K562 (cell line): ENCODE results near the gene APBB2. TPM values are rescaled to one million over a fixed set of nuclear protein-coding genes. Genes with fewer than 3 reads are reported as not detected.

Source experiments
- ATAC-seq: fragments of 200-7000 bp; cut with Tn5 transposase; 3 replicates; pipeline ENCODE4 v1.9.1; 2020; ENCODE audit warnings: moderate library complexity
- BruUV-seq: library from RNA; stranded (reverse); fragments of 400-500 nt; replicated peaks from 2 replicates; lab custom pipeline; 2021; lab: Mats Ljungman, UMichigan
- CTCF ChIA-PET: fragments of 300-600 bp; formaldehyde crosslinking; extraction: SDS; loops from one replicate; lab custom pipeline; 2021; ENCODE audit warnings: low intra/inter-chr PET ratio; lab: Yijun Ruan, JAX
- POLR2A ChIA-PET: fragments of 300-600, 350-650 bp; sonication (Branson Sonifier 250); formaldehyde crosslinking; extraction: SDS; loops from one replicate; lab custom pipeline; 2021; ENCODE audit warnings: antibody characterized with exemption, inconsistent platforms; lab: Yijun Ruan, JAX
- DNase-seq, 4 experiments: peaks; one replicate each; pipeline versions ENCODE4 v3.0.0 to v3.0.0-alpha.2; 2011 to 2018; ENCODE audit warnings: low spot score in 3 of 4, mixed read lengths in 3 of 4; ENCODE audit errors: extremely low read depth in 1 of 4
- FAIRE-seq: peaks from 2 replicates; lab custom pipeline; 2011; peaks lifted over from hg19 to GRCh38; lab: Jason Lieb, UNC
- H2AFZ ChIP-seq: 2 replicates; pipeline ENCODE4 v1.6.0; 2011; ENCODE audit warnings: low read depth, low read length, control low read depth, inconsistent platforms
- H3K27ac ChIP-seq: fragments of 200-600 bp; 3 replicates; pipeline ENCODE4 v1.8.0; 2011; ENCODE audit warnings: low read depth, mild to moderate bottlenecking, control low read depth, inconsistent platforms, low read length, moderate library complexity, mixed read lengths; ENCODE audit errors: extremely low read depth
- H3K27me3 ChIP-seq, 2 experiments: fragments of 300-600 bp in 1 of 2; 2 replicates in 1 of 2; 3 replicates in 1 of 2; pipeline versions ENCODE4 v1.6.0 to v1.8.0; 2011; ENCODE audit warnings: inconsistent platforms in 2 of 2, low read length in 2 of 2, mild to moderate bottlenecking in 1 of 2, mixed read lengths in 1 of 2, moderate library complexity in 1 of 2; ENCODE audit not compliant: control insufficient read depth in 2 of 2, insufficient read depth in 2 of 2
- H3K36me3 ChIP-seq: fragments of 300-600 bp; 3 replicates; pipeline ENCODE4 v1.8.0; 2011; ENCODE audit warnings: mild to moderate bottlenecking, low read length, inconsistent platforms; ENCODE audit not compliant: control insufficient read depth, insufficient read depth
- H3K4me1 ChIP-seq, 2 experiments: fragments of 200-600 bp in 1 of 2; replicated peaks in 1 of 2; 2 replicates in 1 of 2; 3 replicates in 1 of 2; pipeline versions ENCODE4 v1.5.1 to v1.8.0; 2011; ENCODE audit warnings: inconsistent platforms in 2 of 2, low read length in 2 of 2, mild to moderate bottlenecking in 1 of 2, mixed read lengths in 1 of 2, moderate library complexity in 1 of 2; ENCODE audit not compliant: control insufficient read depth in 2 of 2, insufficient read depth in 2 of 2
- H3K4me2 ChIP-seq: 2 replicates; pipeline ENCODE4 v1.6.1; 2011; ENCODE audit warnings: low read length, control low read depth, inconsistent platforms, mixed read lengths; ENCODE audit not compliant: insufficient read depth
- H3K4me3 ChIP-seq: fragments of 200-600 bp; sonication (generic), shearing (Covaris generic); 2 replicates; pipeline ENCODE4 v1.5.1; 2016; ENCODE audit warnings: control low read depth, inconsistent platforms
- H3K79me2 ChIP-seq: fragments of 200-600 bp; 3 replicates; pipeline ENCODE4 v1.8.0; 2011; ENCODE audit warnings: low read length, inconsistent platforms; ENCODE audit not compliant: control insufficient read depth, insufficient read depth
- H3K9ac ChIP-seq, 2 experiments: 2 replicates each; pipeline versions ENCODE4 v1.6.0 to v1.6.1; 2011; ENCODE audit warnings: low read depth in 2 of 2, low read length in 2 of 2, control low read depth in 1 of 2, inconsistent platforms in 1 of 2, mild to moderate bottlenecking in 1 of 2, mixed read lengths in 1 of 2; ENCODE audit not compliant: insufficient read depth in 1 of 2
- H3K9me1 ChIP-seq: one replicate; pipeline ENCODE4 v1.6.0; 2011; ENCODE audit warnings: inconsistent platforms, mild to moderate bottlenecking, low read length, moderate library complexity; ENCODE audit not compliant: control insufficient read depth, insufficient read depth
- H3K9me3 ChIP-seq: replicated peaks from 2 replicates; pipeline ENCODE4 v1.5.1; 2011; ENCODE audit warnings: low read depth, low read length, inconsistent platforms; ENCODE audit not compliant: control insufficient read depth, insufficient read depth
- H4K20me1 ChIP-seq: replicated peaks from 2 replicates; pipeline ENCODE4 v1.6.1; 2011; ENCODE audit warnings: low read length, inconsistent platforms, mixed read lengths; ENCODE audit not compliant: control insufficient read depth, insufficient read depth
- ADNP ChIP-seq: fragments of 200-800 bp; sonication (Bioruptor generic); IDR thresholded peaks from 2 replicates; pipeline ENCODE4 v1.6.1; 2016; ENCODE audit warnings: missing genetic modification characterization, missing compliant biosample characterization
- BMI1 ChIP-seq: fragments of 150-350 bp; IDR thresholded peaks from 2 replicates; pipeline ENCODE4 v1.6.1; 2014; ENCODE audit warnings: low read length
- DEAF1 ChIP-seq: fragments of 450-650 bp; formaldehyde crosslinking; IDR thresholded peaks from 2 replicates; pipeline ENCODE4 v1.4.0; 2020; ENCODE audit warnings: mild to moderate bottlenecking, moderate library complexity
- HMG20B ChIP-seq: fragments of 250-450 bp; sonication (Bioruptor Pico); IDR thresholded peaks from 2 replicates; pipeline ENCODE4 v1.5.0; 2021; ENCODE audit warnings: mild to moderate bottlenecking
- HNRNPK ChIP-seq: fragments of 200-400 bp; formaldehyde crosslinking; IDR thresholded peaks from one replicate; pipeline ENCODE4 v1.6.1; 2018; ENCODE audit warnings: mild to moderate bottlenecking, low read depth, low read length; ENCODE audit not compliant: poor library complexity, severe bottlenecking
- JUN ChIP-seq, 2 experiments: sonication (generic) in 1 of 2; formaldehyde crosslinking in 1 of 2; IDR thresholded peaks; 2 replicates each; pipeline versions ENCODE4 v1.6.1 to v1.8.0; 2012 to 2022; ENCODE audit warnings: borderline replicate concordance in 2 of 2, mild to moderate bottlenecking in 2 of 2, improper control_type of control experiment in 1 of 2, low read depth in 1 of 2, low read length in 1 of 2, missing genetic modification reagents in 1 of 2
- JUND ChIP-seq, 2 experiments: IDR thresholded peaks; 2 replicates in 1 of 2; 3 replicates in 1 of 2; pipeline ENCODE4 v1.6.1; 2011; ENCODE audit warnings: borderline replicate concordance in 2 of 2, low read depth in 2 of 2, low read length in 2 of 2, improper control_type of control experiment in 1 of 2, missing biosample characterization in 1 of 2, missing genetic modification characterization in 1 of 2, missing genetic modification reagents in 1 of 2
- KAT7 ChIP-seq: sonication (generic); formaldehyde crosslinking; IDR thresholded peaks from 2 replicates; pipeline ENCODE4 v1.8.0; 2022; ENCODE audit warnings: missing genetic modification reagents, mild to moderate bottlenecking, borderline replicate concordance
- KLF16 ChIP-seq: IDR thresholded peaks from 2 replicates; pipeline ENCODE4 v1.6.1; 2016; ENCODE audit warnings: antibody characterized with exemption
- NCOR1 ChIP-seq: fragments of 450-650 bp; IDR thresholded peaks from 2 replicates; pipeline ENCODE4 v1.6.1; 2016; ENCODE audit warnings: mild to moderate bottlenecking, moderate library complexity
- PYGO2 ChIP-seq: fragments of 450-650 bp; IDR thresholded peaks from 2 replicates; pipeline ENCODE4 v1.6.1; 2016; ENCODE audit warnings: mild to moderate bottlenecking, missing genetic modification characterization, moderate library complexity, missing compliant biosample characterization
- RB1 ChIP-seq: fragments of 450-650 bp; IDR thresholded peaks from 2 replicates; pipeline ENCODE4 v1.6.1; 2017; ENCODE audit warnings: low read depth, mild to moderate bottlenecking
- SIX5 ChIP-seq, 2 experiments: IDR thresholded peaks; 2 replicates each; pipeline ENCODE4 v1.6.1; 2011; ENCODE audit warnings: low read length in 2 of 2, borderline replicate concordance in 1 of 2, low read depth in 1 of 2, mild to moderate bottlenecking in 1 of 2, moderate library complexity in 1 of 2; ENCODE audit not compliant: insufficient read depth in 1 of 2
- STAT5A ChIP-seq: IDR thresholded peaks from 2 replicates; pipeline ENCODE4 v1.6.1; 2012; ENCODE audit warnings: low read length, inconsistent platforms, borderline replicate concordance
- U2AF1 ChIP-seq: fragments of 200-400 bp; formaldehyde crosslinking; optimal IDR thresholded peaks from 2 replicates; pipeline ENCODE3; 2017; ENCODE audit warnings: mild to moderate bottlenecking, low read depth, low read length, moderate library complexity
- WHSC1 ChIP-seq: IDR thresholded peaks from one replicate; pipeline ENCODE4 v1.6.1; 2012; ENCODE audit warnings: low read length, control low read depth, inconsistent platforms
- ZFP30 ChIP-seq: fragments of 250-450 bp; sonication (Bioruptor Pico); IDR thresholded peaks from 2 replicates; pipeline ENCODE4 v1.8.0; 2022; ENCODE audit warnings: moderate library complexity, mild to moderate bottlenecking, inconsistent platforms, borderline replicate concordance
- ZFP36 ChIP-seq: fragments of 150-350 bp; IDR thresholded peaks from 2 replicates; pipeline ENCODE4 v1.6.1; 2018; ENCODE audit warnings: low read length, low read depth; ENCODE audit not compliant: partially characterized antibody
- ZNF134 ChIP-seq: fragments of 250-450 bp; sonication (Bioruptor Pico); conservative IDR thresholded peaks from 2 replicates; pipeline ENCODE4 v1.4.0; 2020
- WGBS: fragments of 100-300 bp; shearing (Covaris generic); methylation state at CpG from one replicate; pipeline ENCODE4 v1.1.6; 2016; ENCODE audit warnings: low coverage, mixed read lengths; ENCODE audit not compliant: insufficient coverage; ENCODE audit errors: missing lambda C conversion rate; 5-methylcytosine and 5-hydroxymethylcytosine counted together
- in situ Hi-C: fragments of 300-500 bp; cut with MboI; formaldehyde crosslinking; loops from 4 replicates; pipeline ENCODE4 v1.15.0; 2018; ENCODE audit warnings: inconsistent platforms, mixed read lengths
- intact Hi-C: fragments of 100-400 bp; cut with micrococcal nuclease; formaldehyde crosslinking; loops from 2 replicates; pipeline ENCODE4 v1.14.2; 2022
- polyA plus RNA-seq, 8 experiments: library from polyadenylated mRNA; depleted of rRNA in 4 of 8; stranded (reverse) in 5 of 8; unstranded in 3 of 8; fragments of >200 nt; fragmentation: Nextera tagmentation in 2 of 8; fragmentation: Illumina TruSeq in 1 of 8; extraction: Ambion mirVana in 2 of 8; extraction: Trizol in 1 of 8; gene quantifications; 2 replicates each; pipeline versions ENCODE4 v1.2.1 to v1.2.3, GENCODE V29; 2011 to 2014; ENCODE audit warnings: inconsistent platforms in 1 of 8, missing spikeins in 1 of 8
- total RNA-seq, 7 experiments: library from RNA; depleted of rRNA in 6 of 7; stranded (reverse); fragments of >200 nt in 6 of 7; fragmentation: Illumina TruSeq in 2 of 7; extraction: Trizol in 2 of 7; gene quantifications; 2 replicates each; pipeline versions ENCODE4 v1.2.1 to v1.2.3, GENCODE V29; 2011 to 2021; ENCODE audit warnings: low replicate concordance in 1 of 7
- TF ChIP-seq, protein P1 (sequence below): fragments of 450-650 bp; IDR thresholded peaks from 2 replicates; pipeline ENCODE4 v1.7.1; 2018; ENCODE audit warnings: mild to moderate bottlenecking, low read depth; ENCODE audit not compliant: partially characterized antibody

The APBB2 gene
- total and polyA plus RNA-seq, 9 of the 15 experiments (the other 6 are each of a cell fraction or from before 2014, with no cell fraction given), result 0.08 to 2.1 (median 1.4) TPM

DNA sequence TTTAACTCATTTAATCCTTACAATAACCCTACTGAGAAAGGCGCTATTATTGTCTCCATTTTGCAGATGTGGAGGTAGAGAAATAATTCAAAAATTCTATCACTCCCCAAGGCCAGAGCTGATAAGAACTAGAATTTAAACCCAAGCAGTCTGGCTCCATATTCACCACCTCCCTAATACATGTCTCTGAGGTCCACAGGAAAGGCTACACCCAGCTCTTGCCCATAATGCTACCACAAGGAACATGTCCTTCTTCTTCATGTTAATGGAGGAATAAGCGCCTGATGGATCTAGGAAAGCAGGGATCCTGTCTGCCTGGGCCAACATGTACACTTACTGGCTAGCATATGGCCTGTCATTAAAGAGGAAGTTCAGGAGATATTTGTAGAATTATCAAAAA lies 16.3 kb downstream of the APBB2 start:
- TF ChIP-seq KAT7 (CRISPR knock-in tag) (no peak), SIX5 (IDR thresholded peaks at IDR 0.05; ENCODE audit: borderline replicate concordance in 1 of 2, insufficient read depth in 1 of 2, low read depth in 1 of 2, low read length in 2 of 2) (no peak), KLF16 (no peak), ZFP36 (no peak), ZNF134 (CRISPR knock-in tag) (no peak), JUN (IDR thresholded peaks at IDR 0.05; ENCODE audit: borderline replicate concordance, low read depth, low read length) (no peak), JUN (CRISPR knock-in tag; IDR thresholded peaks at IDR 0.05; ENCODE audit: borderline replicate concordance) (no peak), HMG20B (CRISPR knock-in tag) (no peak), DEAF1 (CRISPR knock-in tag) (no peak), PYGO2 (tag) (no peak), NCOR1 (no peak), WHSC1 (no peak), ZFP30 (CRISPR knock-in tag) (no peak), BMI1 (no peak), RB1 (no peak), HNRNPK (no peak), U2AF1 (no peak), ADNP (no peak), JUND (IDR thresholded peaks at IDR 0.05; ENCODE audit: borderline replicate concordance, low read depth, low read length) (no peak), JUND (tag; IDR thresholded peaks at IDR 0.05; ENCODE audit: borderline replicate concordance, low read depth, low read length) (no peak), STAT5A (no peak)
- TF ChIP-seq, protein P1, sequence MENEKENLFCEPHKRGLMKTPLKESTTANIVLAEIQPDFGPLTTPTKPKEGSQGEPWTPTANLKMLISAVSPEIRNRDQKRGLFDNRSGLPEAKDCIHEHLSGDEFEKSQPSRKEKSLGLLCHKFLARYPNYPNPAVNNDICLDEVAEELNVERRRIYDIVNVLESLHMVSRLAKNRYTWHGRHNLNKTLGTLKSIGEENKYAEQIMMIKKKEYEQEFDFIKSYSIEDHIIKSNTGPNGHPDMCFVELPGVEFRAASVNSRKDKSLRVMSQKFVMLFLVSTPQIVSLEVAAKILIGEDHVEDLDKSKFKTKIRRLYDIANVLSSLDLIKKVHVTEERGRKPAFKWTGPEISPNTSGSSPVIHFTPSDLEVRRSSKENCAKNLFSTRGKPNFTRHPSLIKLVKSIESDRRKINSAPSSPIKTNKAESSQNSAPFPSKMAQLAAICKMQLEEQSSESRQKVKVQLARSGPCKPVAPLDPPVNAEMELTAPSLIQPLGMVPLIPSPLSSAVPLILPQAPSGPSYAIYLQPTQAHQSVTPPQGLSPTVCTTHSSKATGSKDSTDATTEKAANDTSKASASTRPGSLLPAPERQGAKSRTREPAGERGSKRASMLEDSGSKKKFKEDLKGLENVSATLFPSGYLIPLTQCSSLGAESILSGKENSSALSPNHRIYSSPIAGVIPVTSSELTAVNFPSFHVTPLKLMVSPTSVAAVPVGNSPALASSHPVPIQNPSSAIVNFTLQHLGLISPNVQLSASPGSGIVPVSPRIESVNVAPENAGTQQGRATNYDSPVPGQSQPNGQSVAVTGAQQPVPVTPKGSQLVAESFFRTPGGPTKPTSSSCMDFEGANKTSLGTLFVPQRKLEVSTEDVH, result no peak
- ATAC-seq, result no peak
- H3K4me2 ChIP-seq, result no peak overlapping the region
- no peaks in the 10 kb centered on the region for H4K20me1 ChIP-seq
- H3K9me1 ChIP-seq, result no peaks in the 10 kb centered on the region
- H3K79me2 ChIP-seq, result no peaks in the 10 kb centered on the region
- H2AFZ ChIP-seq, result no peak overlapping the region
- no peak overlapping the region for H3K4me3 ChIP-seq
- no TSS peak for BruUV-seq
- WGBS, result 0% methylated on average over 2 of the region's 2 CpGs
- no peaks in the 10 kb centered on the region for H3K4me1 ChIP-seq
- no peaks in the 10 kb centered on the region for H3K36me3 ChIP-seq
- ChIA-PET CTCF (no interaction called here), POLR2A (no interaction called here)
- peaks cover 3 to 9% of the 10 kb centered on the region in 2 experiments; a peak in 2 of 5 replicates for H3K27me3 ChIP-seq
- DNase-seq, result no peak
- no peaks in the 10 kb centered on the region for H3K9me3 ChIP-seq
- intact Hi-C loops (no loop called here), in situ Hi-C loops (no loop called here)
- H3K9ac ChIP-seq, result no peak overlapping the region
- H3K27ac ChIP-seq, result no peak overlapping the region
- FAIRE-seq, result no peak
